ENCODE data around the gene PCGF1. TPM values are rescaled to one million over a fixed set of nuclear protein-coding genes. Genes with fewer than 3 reads are reported as not detected.

PCGF1 gene
- total and polyA plus RNA-seq, 2 of the 13 experiments (the other 11 are each of a cell fraction or from before 2014, with no cell fraction given) = 20.4 to 22.6 TPM

DNA sequence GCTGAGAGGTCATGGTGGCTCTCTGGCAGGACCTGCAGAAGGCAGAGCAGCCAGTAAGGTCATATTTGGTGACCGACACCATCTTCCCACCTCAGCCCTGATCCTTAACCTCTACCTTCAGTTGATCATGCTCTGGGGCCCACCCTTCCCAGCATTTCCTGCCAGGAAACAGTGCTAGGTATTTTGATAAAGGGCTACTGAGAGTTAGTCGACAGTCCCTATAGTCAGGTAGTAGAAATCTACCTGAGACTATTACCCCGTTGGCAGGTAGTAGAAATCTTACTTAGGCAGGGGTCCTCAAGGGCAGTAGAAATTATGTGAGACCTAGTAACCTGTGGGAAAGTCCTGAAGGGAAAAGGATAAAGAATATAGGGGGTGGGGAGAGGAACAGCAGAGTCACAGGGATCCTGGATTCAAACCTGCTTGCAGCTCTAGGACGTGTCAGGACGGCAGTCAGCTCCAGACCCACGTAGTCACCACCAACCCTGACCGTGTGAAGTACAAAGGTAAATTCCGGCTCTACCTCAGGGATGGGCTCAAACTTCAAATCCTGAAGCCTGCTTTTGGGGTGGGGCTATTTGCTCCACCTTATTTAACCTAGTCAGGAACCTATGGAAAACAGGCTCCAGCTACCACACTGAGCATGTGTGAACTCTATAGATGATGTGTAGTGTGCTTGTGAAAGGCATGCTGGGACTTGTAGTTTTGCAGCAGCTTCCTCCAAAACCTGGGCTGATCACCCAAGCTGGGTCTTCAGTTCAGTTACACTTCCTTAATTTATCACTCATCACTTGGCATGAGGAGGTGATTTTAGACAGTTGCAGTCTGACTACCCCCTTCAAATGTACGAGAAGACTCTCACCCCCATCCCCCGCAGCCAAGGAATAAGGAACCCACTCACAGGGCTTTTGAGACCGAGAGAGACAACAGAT, 18.5 kb upstream of the PCGF1 start, which contains the start of gene DQX1 (continued):
- TF ChIP-seq ISL2 (CRISPR knock-in tag; IDR thresholded peaks at IDR 0.05) (0 out of 2 replicates have a peak, but pooled peaks have one; percentile 42), ZNF205 (CRISPR knock-in tag; IDR thresholded peaks at IDR 0.05) (0 out of 2 replicates have a peak, but pooled peaks have one; percentile 40), SNAPC4 (CRISPR knock-in tag; IDR thresholded peaks at IDR 0.05) (no peak), ZNF225 (CRISPR knock-in tag; IDR thresholded peaks at IDR 0.05) (no peak), ZSCAN30 (CRISPR knock-in tag; IDR thresholded peaks at IDR 0.05) (no peak), ZNF24 (IDR thresholded peaks at IDR 0.05) (no peak), POLR2AphosphoS5 (IDR thresholded peaks at IDR 0.05; ENCODE audit: low read depth, low read length) (peak; percentile 98), ZNF883 (CRISPR knock-in tag; IDR thresholded peaks at IDR 0.05; ENCODE audit: not compliant biosample characterization) (peak; percentile 54), MAFG (CRISPR knock-in tag; IDR thresholded peaks at IDR 0.05) (no peak), ZNF615 (CRISPR knock-in tag; IDR thresholded peaks at IDR 0.05; ENCODE audit: borderline replicate concordance) (no peak), FOXK1 (CRISPR knock-in tag; IDR thresholded peaks at IDR 0.05; ENCODE audit: borderline replicate concordance, low read depth) (peak; percentile 72; the same call in 1 of the 2 replicates), ZNF7 (CRISPR knock-in tag; IDR thresholded peaks at IDR 0.05) (no peak), MTA3 (CRISPR knock-in tag; IDR thresholded peaks at IDR 0.05) (no peak), FIP1L1 (IDR thresholded peaks at IDR 0.05; ENCODE audit: borderline replicate concordance, insufficient read depth, low read depth, low read length) (no peak), ZNF773 (CRISPR knock-in tag; IDR thresholded peaks at IDR 0.05; ENCODE audit: borderline replicate concordance) (no peak), RBM22 (optimal IDR thresholded peaks at IDR 0.05; ENCODE audit: low read length) (peak; percentile 84), ARHGAP35 (CRISPR knock-in tag; IDR thresholded peaks at IDR 0.05; ENCODE audit: borderline replicate concordance) (no peak), IRX3 (CRISPR knock-in tag; IDR thresholded peaks at IDR 0.05; ENCODE audit: borderline replicate concordance, low read depth) (no peak), ZNF460 (CRISPR knock-in tag; IDR thresholded peaks at IDR 0.05; ENCODE audit: borderline replicate concordance) (no peak), ZNF562 (CRISPR knock-in tag; IDR thresholded peaks at IDR 0.05; ENCODE audit: borderline replicate concordance) (no peak), AGO1 (IDR thresholded peaks at IDR 0.05; ENCODE audit: low read depth, low read length, poor library complexity, severe bottlenecking) (no peak)
- TF ChIP-seq, protein P1, sequence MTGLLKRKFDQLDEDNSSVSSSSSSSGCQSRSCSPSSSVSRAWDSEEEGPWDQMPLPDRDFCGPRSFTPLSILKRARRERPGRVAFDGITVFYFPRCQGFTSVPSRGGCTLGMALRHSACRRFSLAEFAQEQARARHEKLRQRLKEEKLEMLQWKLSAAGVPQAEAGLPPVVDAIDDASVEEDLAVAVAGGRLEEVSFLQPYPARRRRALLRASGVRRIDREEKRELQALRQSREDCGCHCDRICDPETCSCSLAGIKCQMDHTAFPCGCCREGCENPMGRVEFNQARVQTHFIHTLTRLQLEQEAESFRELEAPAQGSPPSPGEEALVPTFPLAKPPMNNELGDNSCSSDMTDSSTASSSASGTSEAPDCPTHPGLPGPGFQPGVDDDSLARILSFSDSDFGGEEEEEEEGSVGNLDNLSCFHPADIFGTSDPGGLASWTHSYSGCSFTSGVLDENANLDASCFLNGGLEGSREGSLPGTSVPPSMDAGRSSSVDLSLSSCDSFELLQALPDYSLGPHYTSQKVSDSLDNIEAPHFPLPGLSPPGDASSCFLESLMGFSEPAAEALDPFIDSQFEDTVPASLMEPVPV (CRISPR knock-in tag; IDR thresholded peaks at IDR 0.05) = no peak; the same call in 1 of the 2 replicates
